ENCODE results near the gene MCOLN2. TPM values are rescaled to one million over a fixed set of nuclear protein-coding genes. Genes with fewer than 3 reads are reported as not detected.

The MCOLN2 gene
- total and polyA plus RNA-seq, 2 of the 13 experiments (the other 11 are each of a cell fraction or from before 2014, with no cell fraction given): not detected

GRCh38 chr1:84930831-84931230 is 66.1 kb downstream of the MCOLN2 start:
- intact Hi-C loops (cut with micrococcal nuclease; ENCODE audit: unreplicated experiment) (no loop called here), in situ Hi-C loops (cut with HindIII; ENCODE audit: extremely low pct_ligation_motif_present, low pct_unique_long_range_greater_than_20kb) (loop anchor here (10.0 kb wide), 1 partner anchor 156 kb away; no protein-coding TSS in a partner anchor)
- H4K20me1 ChIP-seq (ENCODE audit: insufficient read depth, low read length): no peaks in the 10 kb centered on the region
- no peak overlapping the region for H3K4me2 ChIP-seq (ENCODE audit: low read depth, low read length)
- H3K27ac ChIP-seq (ENCODE audit: extremely low read length, insufficient read depth, low read length): no peak overlapping the region
- ATAC-seq (no peak), FAIRE-seq (no peak), DNase-seq (ENCODE audit: low spot score) (no peak)
- H3K9me3 ChIP-seq (ENCODE audit: low read length): no peaks in the 10 kb centered on the region
- no peaks in the 10 kb centered on the region for H3K4me1 ChIP-seq (ENCODE audit: insufficient read depth, low read length)
- CTCF ChIA-PET (ENCODE audit: low intra/inter-chr PET ratio, low total read pairs): no interaction called here
- TF ChIP-seq KIAA2018 (CRISPR knock-in tag; IDR thresholded peaks at IDR 0.05; ENCODE audit: borderline replicate concordance): no peak
- TF ChIP-seq RAD21 (CRISPR knock-in tag; IDR thresholded peaks at IDR 0.05): no peak
- TF ChIP-seq ZNF674 (CRISPR knock-in tag; IDR thresholded peaks at IDR 0.05; ENCODE audit: low read depth): no peak
- no peak for TF ChIP-seq ZNF562 (CRISPR knock-in tag; IDR thresholded peaks at IDR 0.05; ENCODE audit: borderline replicate concordance)
- TF ChIP-seq SRSF4 (IDR thresholded peaks at IDR 0.05; ENCODE audit: low read depth, low read length, poor library complexity, severe bottlenecking): no peak
- TF ChIP-seq SRSF9 (IDR thresholded peaks at IDR 0.05; ENCODE audit: borderline replicate concordance, insufficient read depth, low read depth, low read length, poor library complexity, severe bottlenecking): no peak
- no peak for TF ChIP-seq ZNF34 (CRISPR knock-in tag; IDR thresholded peaks at IDR 0.05; ENCODE audit: borderline replicate concordance)
- no peak for TF ChIP-seq ZNF75D (CRISPR knock-in tag; IDR thresholded peaks at IDR 0.05; ENCODE audit: borderline replicate concordance)
- H2AFZ ChIP-seq (ENCODE audit: low read length): no peak overlapping the region
- BruUV-seq (replicated peaks): no TSS peak
- H3K9ac ChIP-seq (ENCODE audit: insufficient read depth, low read depth, low read length): no peak overlapping the region
- 0 out of 5 replicates have a peak, but pooled peaks cover 0 to 3% of the 10 kb centered on the region in 2 experiments for H3K27me3 ChIP-seq (ENCODE audit: control insufficient read depth in 1 of 2, insufficient read depth in 2 of 2, low read length in 2 of 2)
- H3K79me2 ChIP-seq (ENCODE audit: insufficient read depth, low read length): no peaks in the 10 kb centered on the region
- 0% methylated on average over 2 of the region's 2 CpGs for WGBS (ENCODE audit: low lambda C conversion rate)
- no peaks in the 10 kb centered on the region for H3K36me3 ChIP-seq (replicated peaks in 1 of 2; ENCODE audit: control insufficient read depth in 1 of 2, insufficient read depth in 2 of 2, low read length in 2 of 2)
- no peak overlapping the region for H3K4me3 ChIP-seq (replicated peaks in 1 of 3; ENCODE audit: insufficient read depth in 1 of 3, low read depth in 2 of 3, low read length in 3 of 3)
- POLR2A ChIA-PET: no interaction called here

Data from HepG2 (cell line).